ENCODE measurements around the gene TGOLN2.
"Not testable (repeated sequence)": the region's sequence is repeated elsewhere in the genome, so short reads cannot be mapped to it uniquely, and the experiment has no call there.

The TGOLN2 gene

DNA sequence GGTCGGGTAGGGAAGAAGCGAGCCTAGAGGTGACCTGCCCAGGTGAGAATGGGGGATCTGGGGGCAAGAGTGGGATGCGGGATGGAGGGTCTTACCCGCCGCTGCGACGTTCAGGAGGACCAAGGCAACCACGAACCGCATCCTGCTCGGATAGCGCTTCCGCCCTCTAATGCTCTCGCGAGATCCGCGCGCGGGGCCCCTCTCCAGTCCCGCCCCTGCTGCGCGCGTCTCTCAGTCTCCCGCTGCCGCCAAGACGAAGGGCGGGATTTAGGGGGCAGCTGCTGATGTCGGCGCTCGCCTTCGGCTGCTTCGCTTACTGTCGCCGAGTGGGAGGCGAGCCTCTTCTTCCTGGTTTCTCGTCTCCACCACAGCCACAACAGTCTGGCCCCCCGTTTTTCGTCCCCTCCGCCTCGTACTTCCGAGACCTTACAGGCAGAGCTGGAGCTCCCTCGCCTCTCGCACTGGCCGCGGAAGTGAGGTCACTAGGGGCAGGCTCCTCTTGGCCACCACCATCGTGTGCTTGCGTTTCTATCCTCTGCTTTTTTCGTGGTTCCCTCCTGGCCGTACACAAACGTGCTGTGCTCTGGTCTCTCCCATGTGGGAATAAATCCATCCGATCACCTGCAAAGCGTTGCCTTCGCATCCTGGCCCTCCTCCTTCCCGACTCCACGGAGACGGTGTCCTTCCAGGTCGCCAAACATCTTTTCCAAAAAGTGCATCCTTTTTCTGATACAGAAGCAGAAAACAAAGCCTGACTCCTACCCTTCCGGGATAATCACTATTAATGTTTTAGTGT is at the start of gene TGOLN2:
Gene TGOLN2 (minus strand): TSS at position 168 of the 796 bp plus-strand sequence. CDS start 27 bp downstream, at position 141.
- ATAC-seq (peak; percentile 92), DNase-seq (peak; percentile 95)

DNA sequence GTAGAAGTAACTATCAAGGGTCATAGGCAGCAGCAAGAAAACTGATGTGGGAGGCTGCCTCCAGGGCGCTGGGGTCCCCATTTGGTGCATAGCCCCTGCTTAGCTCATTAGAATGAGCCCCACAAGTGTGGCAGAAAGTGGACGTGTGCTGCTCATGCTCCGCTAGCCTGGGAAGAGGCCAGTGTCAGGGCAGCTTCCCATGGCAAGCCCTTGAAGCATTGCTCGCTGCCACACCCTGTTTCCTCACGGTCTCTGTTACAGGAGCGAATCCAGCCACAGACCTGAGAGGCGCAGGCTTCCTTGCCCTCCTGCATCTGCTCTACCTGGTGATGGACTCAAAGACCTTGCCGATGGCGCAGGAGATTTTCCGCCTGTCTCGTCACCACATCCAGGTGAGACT is 49.3 kb upstream of the TGOLN2 start:
- ATAC-seq = no peak
- DNase-seq = no peak

DNA sequence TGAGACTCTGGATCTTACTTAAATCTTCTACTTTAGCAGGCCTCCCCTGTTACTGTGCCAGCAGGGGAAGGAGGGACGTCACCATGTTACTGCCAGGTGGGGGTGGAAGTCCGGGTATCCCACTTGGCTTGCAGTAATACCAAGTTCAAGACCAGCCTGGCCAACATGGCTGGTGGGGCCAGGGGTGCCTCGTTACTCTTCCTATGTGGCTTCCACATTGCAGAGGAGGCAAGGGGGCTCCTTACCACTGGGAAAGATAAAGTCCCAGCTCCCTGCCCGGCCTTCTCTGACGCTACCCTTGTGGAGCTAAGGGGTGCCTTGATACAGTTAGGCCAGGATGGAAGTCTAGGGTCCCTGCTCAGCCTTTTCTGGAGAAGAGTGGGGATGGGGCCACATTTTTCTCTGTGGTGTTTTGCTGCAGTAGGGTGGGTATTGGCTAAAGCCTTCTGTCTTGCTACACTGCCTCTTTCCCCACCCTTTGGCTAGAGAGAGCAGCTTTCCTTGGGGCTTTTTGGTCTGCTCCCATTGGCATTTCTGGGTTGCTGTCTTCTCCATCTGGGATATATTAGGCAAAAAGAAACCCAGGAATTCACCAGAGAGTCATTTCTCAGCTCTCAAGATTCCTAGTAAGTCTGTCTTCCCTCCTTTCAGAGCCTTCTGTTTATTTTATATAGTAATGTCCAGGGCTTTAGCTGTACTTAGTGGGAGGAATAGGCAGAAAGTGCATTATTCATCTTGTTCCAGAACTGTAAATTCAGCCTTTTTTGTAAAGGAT is 48.7 kb upstream of the TGOLN2 start:
- ATAC-seq (no peak), DNase-seq (no peak)

DNA sequence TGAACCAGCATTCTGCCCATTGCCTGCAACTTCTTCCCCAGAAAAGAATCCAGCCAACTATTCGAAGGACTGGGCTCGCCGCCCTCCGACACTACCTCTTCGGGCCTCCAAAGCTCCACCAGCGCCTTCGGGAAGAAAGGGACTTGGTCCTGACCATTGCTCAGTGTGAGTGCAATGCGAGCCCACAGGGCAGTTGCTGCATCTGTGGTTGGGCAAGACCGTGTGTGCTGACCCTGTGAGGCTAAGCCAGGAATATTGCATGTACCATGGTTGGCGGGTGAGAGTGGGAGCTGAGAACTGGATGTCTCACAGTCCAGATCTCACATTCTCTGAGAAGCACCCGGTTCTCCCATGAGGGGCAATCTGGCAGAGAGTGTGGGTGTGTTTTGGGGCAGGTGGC is 43.3 kb upstream of the TGOLN2 start:
- ATAC-seq = no peak
- DNase-seq = no peak

DNA sequence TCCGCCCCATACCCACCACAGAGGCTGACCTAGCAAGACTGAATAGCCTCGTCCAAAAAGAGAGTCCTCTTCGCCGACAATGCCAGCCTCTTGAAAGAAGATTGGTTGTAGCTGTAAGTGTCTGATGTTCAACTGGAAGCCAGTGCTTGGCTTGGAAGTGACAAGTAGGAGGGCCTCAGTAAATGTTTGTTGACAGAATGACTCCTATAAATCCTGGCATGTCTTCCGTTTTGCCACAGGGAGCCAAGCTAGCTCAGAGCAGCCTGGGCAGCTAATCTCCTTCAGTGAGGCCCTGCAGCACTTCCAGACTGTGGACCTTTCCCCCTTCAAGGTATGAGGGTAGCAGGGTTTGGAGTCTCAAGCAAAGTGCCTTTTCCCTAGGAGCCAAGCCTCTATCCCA is 41.7 kb upstream of the TGOLN2 start:
- ATAC-seq = no peak
- DNase-seq = no peak

DNA sequence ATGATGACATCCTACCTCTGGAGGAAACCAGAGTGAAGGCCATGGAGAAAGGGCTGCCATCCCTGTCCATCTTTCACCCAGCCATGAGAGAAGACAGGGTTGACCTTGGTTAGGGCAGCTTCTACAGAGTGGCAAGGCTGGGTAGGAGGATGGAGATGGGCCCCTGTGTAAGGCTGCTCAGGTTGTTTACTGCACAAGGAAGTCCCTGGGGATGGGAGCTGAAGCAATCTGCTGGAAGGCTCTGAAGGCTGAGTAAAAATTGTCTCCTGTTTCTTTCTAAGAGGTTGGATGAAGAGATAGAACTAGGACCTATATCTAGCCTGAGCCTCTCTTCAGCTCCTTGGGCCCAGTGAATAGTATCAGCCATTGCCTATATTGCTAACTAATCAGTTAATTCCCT is 41.1 kb upstream of the TGOLN2 start:
- DNase-seq = no peak

DNA sequence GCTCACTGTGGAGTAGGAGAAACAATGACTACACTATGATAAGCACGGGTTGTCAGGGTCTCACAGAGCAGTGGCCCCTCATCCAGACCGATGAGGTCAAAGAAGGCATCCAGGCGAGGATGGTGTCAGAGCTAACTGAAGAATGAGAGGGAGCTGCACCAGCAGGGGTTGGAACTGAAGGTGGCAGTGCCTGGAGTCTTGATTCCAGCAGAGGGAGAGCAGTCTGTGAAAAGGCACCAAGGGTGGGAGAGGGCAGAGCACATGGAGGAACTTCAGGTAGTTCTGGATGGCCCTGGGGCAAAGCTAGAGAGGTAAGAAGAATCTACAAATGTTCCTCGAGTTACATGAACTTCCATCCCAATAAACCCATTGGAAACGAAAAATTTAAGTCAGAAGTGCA is 39.4 kb upstream of the TGOLN2 start:
- no peak for ATAC-seq
- DNase-seq = no peak

More for the DNA sequence above, 41.1 kb upstream of the TGOLN2 start:
- no peak for ATAC-seq

DNA sequence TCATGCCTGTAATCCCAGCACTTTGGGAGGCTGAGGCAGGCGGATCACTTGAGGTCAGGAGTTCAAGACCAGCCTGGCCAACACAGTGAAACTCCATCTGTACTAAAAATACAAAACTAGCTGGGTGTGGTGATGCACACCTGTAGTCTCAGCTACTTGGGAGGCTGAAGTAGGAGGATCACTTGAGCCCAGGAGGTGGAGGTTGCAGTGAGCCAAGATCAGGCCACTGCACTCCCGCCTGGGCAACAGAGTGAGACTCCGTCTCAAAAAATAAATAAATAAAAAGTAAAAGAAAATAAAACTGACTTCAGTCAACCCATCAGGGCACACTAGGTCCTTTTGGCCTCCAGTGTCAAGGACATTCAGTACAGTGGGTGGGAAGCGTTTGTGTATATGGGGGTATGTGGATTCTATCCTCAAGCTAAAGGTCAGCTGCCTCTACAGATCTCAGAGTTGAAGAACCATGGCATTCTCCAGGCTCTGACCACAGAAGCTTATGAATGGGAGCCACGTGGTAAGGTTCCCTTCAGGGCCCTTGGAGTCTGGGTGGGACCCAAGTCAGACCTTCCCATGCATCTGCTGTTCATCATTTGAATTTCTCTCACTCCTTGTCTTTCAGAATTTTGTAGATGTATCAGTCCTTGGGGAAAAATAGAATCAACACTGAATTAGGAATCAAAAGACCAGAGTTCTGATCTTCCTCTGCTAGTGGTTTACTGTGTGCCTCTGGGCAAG is 35.0 kb upstream of the TGOLN2 start:
- ATAC-seq, DNase-seq: not testable (repeated sequence)

DNA sequence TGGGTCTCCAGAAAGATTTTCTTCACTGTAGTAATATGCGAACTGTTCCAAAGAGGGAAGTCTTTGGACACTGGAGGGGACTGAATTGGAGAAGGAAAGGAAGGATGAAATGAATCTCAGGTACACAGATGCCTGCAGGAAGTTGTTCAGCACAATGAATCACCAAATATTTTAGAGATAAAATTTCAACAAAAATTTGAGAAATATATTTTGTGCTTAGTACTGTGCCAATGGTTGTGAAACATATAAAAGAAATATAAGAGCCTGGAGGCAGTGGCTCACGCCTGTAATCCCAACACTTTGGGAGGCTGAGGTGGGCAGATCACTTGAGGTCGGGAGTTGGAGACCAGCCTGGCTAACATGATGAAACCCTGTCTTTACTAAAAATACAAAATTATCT is 29.9 kb upstream of the TGOLN2 start:
- no peak for DNase-seq
- ATAC-seq = no peak

DNA sequence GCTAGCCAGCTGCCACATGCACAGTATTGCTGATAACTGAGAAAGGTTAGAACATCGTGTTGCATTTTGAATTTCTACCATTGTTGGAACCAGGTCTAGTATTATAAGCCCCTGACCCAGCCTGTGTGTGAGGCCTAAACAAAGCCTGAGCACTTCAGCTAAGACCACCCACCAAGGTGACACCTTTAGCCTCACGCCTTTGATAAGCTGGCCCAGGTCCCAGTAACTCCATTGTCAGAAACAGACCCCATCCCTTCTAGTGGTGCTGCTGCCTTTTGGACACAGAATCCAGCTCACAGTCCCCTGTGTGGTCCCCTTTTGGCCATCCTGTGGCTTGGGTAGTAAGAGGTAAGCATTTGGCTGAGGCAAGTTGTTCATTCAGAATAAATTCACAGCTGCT is 28.4 kb upstream of the TGOLN2 start:
- DNase-seq (no peak), ATAC-seq (no peak)

DNA sequence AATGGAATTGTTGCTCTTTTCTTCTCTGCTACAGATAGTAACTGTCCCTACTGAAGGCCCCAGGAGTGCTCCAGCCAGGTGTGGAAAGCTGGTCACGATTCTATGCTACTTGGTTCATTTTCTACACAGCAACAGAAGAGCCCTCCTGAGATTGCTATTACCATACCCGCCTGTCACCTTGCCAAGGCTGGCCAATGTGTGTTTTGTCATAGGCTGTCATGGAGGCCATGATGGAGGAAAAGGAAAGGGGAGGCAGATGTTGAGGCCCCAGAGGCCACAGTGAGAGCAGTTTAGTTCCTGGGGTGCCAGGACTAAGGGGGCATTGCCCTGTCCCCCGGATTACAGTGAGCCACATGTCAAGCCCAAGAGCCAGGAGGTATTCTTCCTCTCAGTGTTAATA is 27.7 kb upstream of the TGOLN2 start:
- no peak for ATAC-seq
- DNase-seq = no peak

DNA sequence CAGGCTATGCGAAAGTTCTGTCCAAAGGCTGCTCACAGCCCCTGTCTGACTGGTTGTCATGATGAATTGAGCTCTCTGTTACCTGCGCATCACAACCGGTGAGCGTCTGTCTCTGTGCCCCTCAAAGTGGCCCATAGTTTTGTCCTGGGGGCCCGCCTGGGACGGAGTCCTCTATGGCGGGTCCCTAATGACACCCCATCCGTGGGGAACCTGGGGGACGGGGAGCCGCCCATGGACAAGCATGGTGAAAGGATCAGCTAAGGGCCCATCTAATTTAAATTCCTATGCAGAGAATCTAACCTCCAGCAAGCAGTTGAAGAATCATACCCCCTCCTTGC is 27.3 kb upstream of the TGOLN2 start:
- DNase-seq (no peak), ATAC-seq (no peak)

DNA sequence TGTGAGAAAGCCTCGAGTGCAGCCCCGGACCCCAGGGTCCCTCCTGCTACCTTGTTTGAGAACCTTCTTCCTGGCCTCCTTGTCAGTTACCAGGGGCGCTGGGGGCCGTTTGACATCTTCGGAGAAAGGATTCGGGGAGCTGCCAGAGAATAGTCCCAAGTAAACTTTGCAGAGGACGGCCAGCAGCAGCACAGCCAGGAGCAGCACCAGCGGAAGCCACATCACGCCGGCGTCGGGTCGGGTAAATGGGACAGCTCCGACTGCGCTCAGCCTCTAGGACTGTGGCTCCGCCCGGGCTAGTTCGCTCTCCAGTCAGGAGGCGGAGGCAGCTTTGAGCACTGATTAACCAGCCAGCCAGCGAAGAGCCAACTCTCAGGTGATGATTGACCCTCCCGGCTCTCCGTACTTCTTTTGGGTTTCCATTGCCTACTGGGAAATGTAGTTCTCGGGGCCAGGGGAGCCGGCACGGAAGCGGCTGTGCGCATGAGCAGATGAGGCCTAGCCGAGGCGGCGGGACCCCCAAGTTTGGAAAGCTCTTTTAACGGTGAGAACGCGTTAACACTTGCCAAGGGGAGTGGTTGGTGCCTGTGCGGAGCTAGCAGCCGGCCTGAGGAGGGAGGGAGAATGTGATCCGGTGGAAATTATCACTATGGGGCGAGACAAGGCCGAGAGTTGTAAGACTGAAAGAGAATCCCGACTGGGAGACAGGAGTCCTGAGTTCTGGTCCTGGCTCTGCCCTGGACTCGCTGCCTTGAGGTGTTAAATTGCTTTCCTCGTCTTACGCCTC is 26.7 kb upstream of the TGOLN2 start, which contains the start of the genes ELMOD3 and RETSAT:
Gene ELMOD3 (plus strand): TSS at position 484 of the 787 bp plus-strand sequence. CDS start 2,430 bp downstream, outside the sequence.
Gene RETSAT (minus strand): TSS at position 243 of the 787 bp plus-strand sequence. CDS start 21 bp downstream, at position 222.
- ATAC-seq (peak; percentile 99), DNase-seq (peak; percentile 94)

DNA sequence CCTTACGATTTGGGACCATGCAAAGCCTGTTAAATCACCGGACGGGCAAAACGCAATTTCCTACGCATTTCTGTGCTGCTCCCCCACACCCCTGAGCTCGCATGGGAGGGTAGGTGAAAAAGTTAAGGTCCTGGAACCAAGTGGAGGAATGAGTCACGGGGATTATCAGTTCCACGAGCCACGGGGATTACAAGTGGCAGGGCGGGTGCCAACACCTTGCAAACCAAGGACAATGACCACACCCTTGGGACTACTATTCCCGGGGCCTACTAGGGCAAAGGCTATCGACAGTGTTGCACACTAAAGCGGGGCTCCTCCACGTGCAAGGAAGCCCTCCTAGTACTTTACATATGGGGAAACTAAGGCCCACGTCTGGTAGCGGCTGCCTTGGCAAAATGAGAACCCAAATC is 26.1 kb upstream of the TGOLN2 start:
- DNase-seq (peak; percentile 20), ATAC-seq (no peak)

DNA sequence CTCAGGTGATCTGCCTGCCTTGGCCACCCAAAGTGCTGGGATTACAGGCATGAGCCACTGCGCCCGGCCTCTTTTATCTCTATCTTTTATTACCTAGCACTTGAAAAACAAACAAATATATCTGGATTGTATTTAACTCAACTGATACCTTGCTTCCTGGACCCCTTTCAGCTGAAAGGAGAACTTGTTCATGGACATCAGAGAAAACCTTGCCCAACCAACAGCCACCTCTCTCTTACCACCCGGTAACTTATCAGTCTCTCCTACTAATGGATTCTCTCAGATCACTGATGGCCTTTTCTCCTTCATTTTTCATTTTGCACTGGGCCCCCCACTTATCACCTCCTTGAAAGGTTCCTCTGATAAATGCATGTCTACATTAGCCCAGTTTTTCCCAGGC is 19.8 kb upstream of the TGOLN2 start:
- no peak for DNase-seq

DNA sequence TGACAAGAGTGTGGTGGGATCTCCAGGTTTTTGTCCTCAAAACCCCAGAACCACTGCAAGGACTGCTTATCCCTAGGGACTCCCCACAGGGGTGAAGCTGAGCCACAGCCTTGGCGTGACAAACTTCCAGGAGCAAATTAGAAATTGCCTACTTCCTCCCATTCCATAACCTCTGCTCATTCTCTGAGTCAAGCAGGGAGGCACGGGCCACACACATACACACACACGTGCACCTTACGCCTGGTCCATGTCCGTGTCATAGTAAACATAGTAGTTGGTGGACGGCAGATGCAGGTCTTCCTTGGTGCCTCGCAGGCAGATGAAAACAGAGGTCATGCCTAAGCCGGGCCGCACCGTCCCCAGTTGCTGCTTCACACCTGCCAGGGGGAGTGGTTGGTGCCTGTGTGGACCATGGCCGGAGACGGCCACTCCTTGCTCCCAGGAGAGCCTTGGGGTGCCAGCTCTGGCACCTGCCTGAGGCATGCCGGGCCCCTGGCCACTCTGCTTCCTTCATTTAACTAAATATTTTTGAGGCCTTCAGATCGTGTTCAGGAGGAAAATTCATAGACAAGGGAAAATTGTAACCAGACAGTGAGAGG is 16.7 kb upstream of the TGOLN2 start:
- ATAC-seq = no peak
- no peak for DNase-seq

More for the DNA sequence above, 19.8 kb upstream of the TGOLN2 start:
- ATAC-seq = no peak

DNA sequence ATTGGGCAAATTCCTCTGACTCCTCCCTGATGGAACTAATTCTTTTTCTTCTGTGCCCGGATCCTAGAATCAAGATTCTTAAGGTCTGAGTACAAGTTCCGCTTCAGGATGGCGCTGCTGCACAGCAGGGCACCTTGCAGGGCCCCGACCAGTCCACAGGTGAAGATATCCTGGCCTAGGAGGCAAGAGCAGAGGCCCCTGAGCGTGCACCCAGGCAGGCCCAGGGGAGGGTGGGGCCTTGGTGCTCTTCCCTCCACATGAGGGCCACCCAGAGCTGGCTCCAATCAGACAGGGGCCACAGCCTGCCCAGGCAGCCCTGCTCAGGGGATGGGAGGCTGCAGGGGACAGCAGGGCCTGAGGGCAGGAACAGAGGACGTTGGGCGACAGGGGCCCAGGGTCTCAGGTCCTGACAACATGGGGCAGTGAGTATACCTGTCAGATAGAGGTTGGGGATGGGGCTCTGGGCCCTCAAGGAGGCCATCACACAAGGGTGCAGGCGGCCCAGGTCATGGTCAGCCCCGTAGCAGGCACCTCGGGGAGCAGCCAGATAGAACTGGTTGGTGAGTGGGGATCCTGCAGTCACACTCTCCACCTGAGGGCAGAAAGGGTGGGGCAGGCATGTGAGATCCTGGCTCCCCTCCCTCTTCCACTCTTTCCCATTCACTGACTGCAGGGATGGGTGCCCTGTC is 15.6 kb upstream of the TGOLN2 start:
- ATAC-seq, DNase-seq: not testable (repeated sequence)

DNA sequence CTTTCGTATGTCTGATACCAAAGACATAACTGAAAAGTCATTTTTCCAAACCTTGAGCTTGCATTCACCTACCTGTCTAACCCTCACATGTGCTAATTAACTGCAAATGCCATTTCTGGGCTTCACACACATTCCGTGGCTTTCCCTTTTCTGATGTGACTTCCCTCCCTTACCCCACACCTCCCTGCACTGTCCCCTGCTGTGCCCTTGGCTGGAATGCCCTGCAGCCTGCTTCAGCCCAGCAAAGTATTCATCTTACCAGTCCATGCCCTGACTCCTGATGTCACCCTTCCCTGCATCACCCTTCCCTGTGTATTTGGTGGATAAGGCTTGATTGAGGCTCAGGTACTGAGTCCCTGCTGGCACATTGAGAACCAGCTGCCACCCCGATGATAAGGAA is 14.4 kb upstream of the TGOLN2 start:
- ATAC-seq (no peak), DNase-seq (no peak)

DNA sequence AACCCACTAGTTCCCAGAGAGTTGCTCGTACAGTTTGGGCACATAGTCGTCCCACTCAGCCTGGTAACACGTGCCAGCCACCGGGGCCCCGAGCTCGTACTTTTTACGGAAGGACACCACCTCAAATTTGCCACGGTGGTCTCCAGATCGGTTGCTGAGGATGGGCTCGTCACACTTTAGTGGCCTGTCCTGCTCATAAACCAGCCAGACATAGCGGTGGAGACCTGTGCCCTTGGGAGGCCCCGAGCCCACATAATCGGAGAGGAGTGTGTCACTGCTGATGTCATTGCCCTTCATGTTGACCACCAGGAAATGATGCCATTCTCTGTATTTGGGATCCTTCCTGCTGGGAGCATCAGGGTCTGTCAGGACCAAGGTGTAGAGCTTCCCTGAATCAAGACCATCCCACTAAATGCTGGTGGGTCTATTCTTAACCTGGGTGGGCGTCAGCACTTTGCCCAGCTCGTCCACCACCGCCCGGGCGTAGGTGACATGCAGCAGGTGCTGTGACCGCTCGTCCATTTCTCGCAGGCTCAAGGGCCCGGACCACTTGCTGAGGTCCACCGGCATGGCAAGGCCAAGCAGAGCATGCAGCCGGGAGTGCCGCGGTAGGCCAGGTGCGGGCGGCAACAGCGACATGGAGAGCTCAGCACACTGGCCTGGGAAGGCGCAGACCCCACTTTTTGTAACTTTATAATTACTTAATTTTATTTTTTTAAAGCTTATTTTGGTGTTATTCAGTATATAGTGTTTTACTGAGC is 13.7 kb upstream of the TGOLN2 start:
- no peak for DNase-seq

More for the DNA sequence above, 13.7 kb upstream of the TGOLN2 start:
- ATAC-seq = no peak
